ENCODE measurements around the gene LMX1B. TPM values are rescaled to one million over a fixed set of nuclear protein-coding genes. Genes with fewer than 3 reads are reported as not detected.

Gene LMX1B
- total RNA-seq, 1 donor from 2014 or later = 1.3 TPM

- peaks cover 74% of the 10 kb centered on the region for H3K27me3 ChIP-seq (ENCODE audit: low read depth)
- no peak for DNase-seq
- no peak overlapping the region for H3K4me3 ChIP-seq
- intact Hi-C loops (cut with micrococcal nuclease) = no loop called here
- no peaks in the 10 kb centered on the region for H3K9me3 ChIP-seq (replicated peaks)
- H3K4me1 ChIP-seq = peaks cover 33% of the 10 kb centered on the region
- TF ChIP-seq CTCF (IDR thresholded peaks at IDR 0.05; ENCODE audit: borderline replicate concordance) = no peak
- no peak overlapping the region for H3K27ac ChIP-seq (replicated peaks)
- no peaks in the 10 kb centered on the region for H3K36me3 ChIP-seq
Observed at GRCh38 chr9:126668058-126668457, 54.3 kb downstream of the LMX1B start.

DNA sequence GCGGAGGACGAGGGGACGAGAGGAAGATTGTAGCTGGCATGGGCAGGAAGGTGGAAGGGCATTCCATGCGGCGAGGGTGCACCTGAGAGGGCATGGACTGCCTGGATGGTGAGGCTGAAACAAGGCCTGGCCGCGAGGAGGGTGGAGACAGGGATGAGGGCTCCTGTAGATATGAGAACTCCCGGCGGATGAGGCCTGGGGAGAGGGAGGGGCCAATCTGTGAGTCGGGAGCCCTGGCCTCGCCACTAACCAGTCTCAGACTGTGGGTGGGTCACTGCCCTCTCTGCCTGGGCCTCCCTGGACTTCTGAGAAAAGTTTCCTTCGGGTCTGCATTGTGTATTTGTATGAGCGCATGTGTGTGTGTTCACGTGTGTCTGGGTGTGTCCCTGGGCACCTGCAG, 55.4 kb downstream of the LMX1B start:
- peaks cover 78% of the 10 kb centered on the region for H3K27me3 ChIP-seq (ENCODE audit: low read depth)
- no peaks in the 10 kb centered on the region for H3K9me3 ChIP-seq (replicated peaks)
- no peak for TF ChIP-seq CTCF (IDR thresholded peaks at IDR 0.05; ENCODE audit: borderline replicate concordance)
- H3K27ac ChIP-seq (replicated peaks) = no peak overlapping the region
- peaks cover 23% of the 10 kb centered on the region for H3K4me1 ChIP-seq
- intact Hi-C loops (cut with micrococcal nuclease) = no loop called here
- H3K4me3 ChIP-seq = no peak overlapping the region
- DNase-seq = no peak
- H3K36me3 ChIP-seq = no peaks in the 10 kb centered on the region

DNA sequence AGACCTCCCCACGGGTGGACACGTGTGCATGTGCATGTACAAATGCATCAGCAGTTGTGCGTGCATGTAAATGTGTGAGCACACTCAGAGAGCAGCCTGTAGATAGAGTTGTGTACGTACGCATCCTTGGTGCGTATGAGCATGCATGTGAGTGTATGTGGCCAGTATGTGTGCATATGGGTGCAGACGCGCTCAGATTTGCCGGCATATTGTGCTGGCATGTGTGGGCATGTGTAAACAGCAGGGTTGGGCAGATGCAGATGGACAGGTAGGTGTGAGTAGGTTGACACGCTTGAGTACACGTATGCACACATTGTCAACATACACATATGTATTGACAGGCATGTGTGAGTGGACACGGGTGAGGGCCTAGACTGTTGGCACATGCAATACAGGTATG, 56.5 kb downstream of the LMX1B start:
- Histone ChIP-seq H3K36me3 (no peaks in the 10 kb centered on the region), H3K9me3 (replicated peaks) (no peaks in the 10 kb centered on the region), H3K27ac (replicated peaks) (no peak overlapping the region), H3K27me3 (ENCODE audit: low read depth) (peaks cover 82% of the 10 kb centered on the region), H3K4me1 (peaks cover 11% of the 10 kb centered on the region), H3K4me3 (no peak overlapping the region)
- intact Hi-C loops (cut with micrococcal nuclease) = no loop called here
- TF ChIP-seq CTCF (IDR thresholded peaks at IDR 0.05; ENCODE audit: borderline replicate concordance) = no peak
- DNase-seq = no peak

- DNase-seq = peak; percentile 50
- Histone ChIP-seq H3K4me1 (peaks cover 9% of the 10 kb centered on the region), H3K27ac (replicated peaks) (peak overlapping the region; percentile 30), H3K36me3 (no peaks in the 10 kb centered on the region), H3K27me3 (ENCODE audit: low read depth) (peaks cover 83% of the 10 kb centered on the region), H3K9me3 (replicated peaks) (no peaks in the 10 kb centered on the region), H3K4me3 (no peak overlapping the region)
- TF ChIP-seq CTCF (IDR thresholded peaks at IDR 0.05; ENCODE audit: borderline replicate concordance) = no peak
- intact Hi-C loops (cut with micrococcal nuclease) = no loop called here
Observed at GRCh38 chr9:126671381-126671831, 57.7 kb downstream of the LMX1B start.

- Histone ChIP-seq H3K9me3 (replicated peaks) (no peaks in the 10 kb centered on the region), H3K4me3 (no peak overlapping the region), H3K27ac (replicated peaks) (peak overlapping the region; percentile 30), H3K27me3 (ENCODE audit: low read depth) (peaks cover 89% of the 10 kb centered on the region), H3K4me1 (peaks cover 9% of the 10 kb centered on the region), H3K36me3 (no peaks in the 10 kb centered on the region)
- TF ChIP-seq CTCF (IDR thresholded peaks at IDR 0.05; ENCODE audit: borderline replicate concordance) = no peak
- DNase-seq = no peak
- intact Hi-C loops (cut with micrococcal nuclease) = no loop called here
Observed at GRCh38 chr9:126671983-126672382, 58.3 kb downstream of the LMX1B start.
